Peyer's patch (tissue), 4 donors: ENCODE results near the gene POLD1. TPM values are rescaled to one million over a fixed set of nuclear protein-coding genes. Genes with fewer than 3 reads are reported as not detected.

ENCODE experiments used
- DNase-seq, 3 donors: peaks; one replicate each; pipeline ENCODE4 v3.0.0-alpha.2; 2017 to 2019
- H3K27ac ChIP-seq, 4 donors: fragments of 200-600 bp; sonication (generic); one replicate each; pipeline ENCODE4 v1.5.1; 2016 to 2019
- H3K27me3 ChIP-seq, 2 donors: fragments of 200-600 bp; sonication (generic); one replicate each; pipeline ENCODE4 v1.5.1; 2019
- H3K36me3 ChIP-seq, 3 donors: fragments of 200-600 bp; sonication (generic); one replicate each; pipeline ENCODE4 v1.5.1; 2016 to 2019
- H3K4me1 ChIP-seq, 4 donors: fragments of 200-600 bp; sonication (generic); one replicate each; pipeline ENCODE4 v1.5.1; 2016 to 2019
- H3K4me3 ChIP-seq, 4 donors: fragments of 200-600 bp; sonication (generic); 1 replicate in 3 of 4; 2 replicates in 1 of 4; pipeline ENCODE4 v1.5.1; 2016 to 2019; ENCODE audit warnings: mild to moderate bottlenecking in 1 of 4
- H3K9me3 ChIP-seq, 4 donors: fragments of 200-600 bp; sonication (generic); one replicate each; pipeline ENCODE4 v1.5.1; 2016 to 2019; ENCODE audit warnings: mild to moderate bottlenecking in 1 of 4
- CTCF ChIP-seq, 6 experiments: fragments of 450-650 bp in 4 of 6; fragments of 200-600 bp in 2 of 6; sonication (generic) in 1 of 6; IDR thresholded peaks; one replicate each; pipeline ENCODE4 v1.5.1; 2017 to 2019; ENCODE audit warnings: antibody characterized with exemption in 6 of 6, mild to moderate bottlenecking in 3 of 6, moderate library complexity in 1 of 6
- POLR2A ChIP-seq, 2 donors: fragments of 450-650 bp; IDR thresholded peaks; one replicate each; pipeline ENCODE4 v1.5.1; 2017; ENCODE audit warnings: antibody characterized with exemption in 2 of 2, mild to moderate bottlenecking in 2 of 2, moderate library complexity in 2 of 2
- total RNA-seq, 4 donors: library from RNA; depleted of rRNA; stranded (reverse); fragments of >200 nt; gene quantifications; one replicate each; pipeline ENCODE4 v1.1.0, GENCODE V29; 2016

POLD1 gene
- total RNA-seq, 4 donors from 2014 or later, result 14.9 to 90.0 (median 27.3) TPM

GRCh38 chr19:50393589-50393988 lies 9.4 kb downstream of the POLD1 start:
- TF ChIP-seq CTCF (IDR thresholded peaks at IDR 0.05) (no peak), POLR2A (IDR thresholded peaks at IDR 0.05) (no peak)
- no peaks in the 10 kb centered on the region for H3K4me1 ChIP-seq

GRCh38 chr19:50394017-50394416 lies 9.9 kb downstream of the POLD1 start:
- TF ChIP-seq POLR2A (IDR thresholded peaks at IDR 0.05), result no peak
- TF ChIP-seq CTCF (IDR thresholded peaks at IDR 0.05), result no peak
- no peaks in the 10 kb centered on the region for H3K9me3 ChIP-seq

More at GRCh38 chr19:50393589-50393988, 9.4 kb downstream of the POLD1 start:
- no peaks in the 10 kb centered on the region for H3K36me3 ChIP-seq
- H3K9me3 ChIP-seq, result no peaks in the 10 kb centered on the region
- H3K27me3 ChIP-seq, result no peaks in the 10 kb centered on the region
- DNase-seq, result no peak
- H3K4me3 ChIP-seq, result no peak overlapping the region
- H3K27ac ChIP-seq, result no peak overlapping the region

GRCh38 chr19:50398675-50399367 lies 14.7 kb downstream of the POLD1 start:
- H3K4me3 ChIP-seq, result no peak overlapping the region
- no peak overlapping the region for H3K27ac ChIP-seq
- TF ChIP-seq POLR2A (IDR thresholded peaks at IDR 0.05), result no peak
- TF ChIP-seq CTCF (IDR thresholded peaks at IDR 0.05), result no peak

More at GRCh38 chr19:50394017-50394416, 9.9 kb downstream of the POLD1 start:
- DNase-seq, result no peak
- no peak overlapping the region for H3K4me3 ChIP-seq
- H3K27me3 ChIP-seq, result no peaks in the 10 kb centered on the region
- no peaks in the 10 kb centered on the region for H3K36me3 ChIP-seq
- no peaks in the 10 kb centered on the region for H3K4me1 ChIP-seq
- no peak overlapping the region for H3K27ac ChIP-seq

GRCh38 chr19:50399368-50399745 lies 15.2 kb downstream of the POLD1 start:
- Histone ChIP-seq H3K9me3 (no peaks in the 10 kb centered on the region), H3K36me3 (no peaks in the 10 kb centered on the region), H3K27ac (no peak overlapping the region), H3K27me3 (no peaks in the 10 kb centered on the region), H3K4me1 (no peaks in the 10 kb centered on the region), H3K4me3 (no peak overlapping the region)
- no peak for DNase-seq
- TF ChIP-seq CTCF (IDR thresholded peaks at IDR 0.05), result no peak
- TF ChIP-seq POLR2A (IDR thresholded peaks at IDR 0.05), result no peak

More at GRCh38 chr19:50398675-50399367, 14.7 kb downstream of the POLD1 start:
- Histone ChIP-seq H3K9me3 (no peaks in the 10 kb centered on the region), H3K36me3 (no peaks in the 10 kb centered on the region), H3K27me3 (no peaks in the 10 kb centered on the region), H3K4me1 (no peaks in the 10 kb centered on the region)
- DNase-seq, result no peak

GRCh38 chr19:50401605-50402450 lies 17.7 kb downstream of the POLD1 start:
- no peaks in the 10 kb centered on the region for H3K4me1 ChIP-seq
- no peaks in the 10 kb centered on the region for H3K36me3 ChIP-seq
- H3K27me3 ChIP-seq, result no peaks in the 10 kb centered on the region
- H3K27ac ChIP-seq, result no peak overlapping the region
- no peak overlapping the region for H3K4me3 ChIP-seq
- peak in 1 of 3 donors; percentile 44 for DNase-seq
- H3K9me3 ChIP-seq, result no peaks in the 10 kb centered on the region
- TF ChIP-seq CTCF (IDR thresholded peaks at IDR 0.05) (no peak), POLR2A (IDR thresholded peaks at IDR 0.05) (no peak)
